GM12878 (cell line): ENCODE measurements around the gene SNX7. TPM values are rescaled to one million over a fixed set of nuclear protein-coding genes. Genes with fewer than 3 reads are reported as not detected.

Experiments used
- ATAC-seq: fragments of 200-7000 bp; cut with Tn5 transposase; 3 replicates; pipeline ENCODE4 v1.9.1; 2020; ENCODE audit warnings: mild to moderate bottlenecking, moderate library complexity
- BruUV-seq: library from RNA; stranded (reverse); fragments of 400-500 nt; replicated peaks from 2 replicates; lab custom pipeline; 2021; lab: Mats Ljungman, UMichigan
- CTCF ChIA-PET: fragments of 300-600 bp; sonication (Branson Sonifier 250); formaldehyde crosslinking; extraction: SDS; loops from one replicate; lab custom pipeline; 2021; ENCODE audit warnings: inconsistent platforms; lab: Yijun Ruan, JAX
- POLR2A ChIA-PET: fragments of 350-600 bp; formaldehyde crosslinking; extraction: SDS; loops from one replicate; lab custom pipeline; 2021; ENCODE audit warnings: inconsistent platforms; lab: Charles Lee
- RAD21 ChIA-PET: fragments of 300-600 bp; sonication (Branson Sonifier 250); formaldehyde crosslinking; loops from one replicate; lab custom pipeline; 2023; ENCODE audit warnings: antibody characterized with exemption; ENCODE audit not compliant: unreplicated experiment; lab: Charles Lee
- SMC1A ChIA-PET: fragments of 300-600 bp; sonication (Branson Sonifier 250); formaldehyde crosslinking; loops from one replicate; lab custom pipeline; 2023; ENCODE audit not compliant: unreplicated experiment, uncharacterized antibody; lab: Charles Lee
- DNase-seq: peaks from one replicate; pipeline ENCODE4 v3.0.0-alpha.2; 2011; ENCODE audit warnings: low read depth, low spot score
- FAIRE-seq: peaks from 3 replicates; lab custom pipeline; 2011; peaks lifted over from hg19 to GRCh38; lab: Jason Lieb, UNC
- H2AFZ ChIP-seq: 2 replicates; pipeline ENCODE4 v1.6.0; 2011; ENCODE audit warnings: low read depth, low read length, control low read depth; ENCODE audit not compliant: control insufficient read depth
- H3K27ac ChIP-seq: 2 replicates; pipeline ENCODE4 v1.5.1; 2011; ENCODE audit warnings: control low read depth; ENCODE audit not compliant: control insufficient read depth, insufficient read depth
- H3K27me3 ChIP-seq, 2 experiments: replicated peaks in 1 of 2; 2 replicates each; pipeline versions ENCODE4 v1.6.0 to v1.6.1; 2011; ENCODE audit warnings: low read length in 1 of 2; ENCODE audit not compliant: control insufficient read depth in 2 of 2, insufficient read depth in 2 of 2
- H3K36me3 ChIP-seq, 2 experiments: 2 replicates each; pipeline ENCODE4 v1.5.1; 2011; ENCODE audit warnings: low read length in 1 of 2; ENCODE audit not compliant: control insufficient read depth in 2 of 2, insufficient read depth in 2 of 2
- H3K4me1 ChIP-seq: 2 replicates; pipeline ENCODE4 v1.6.1; 2011; ENCODE audit warnings: mild to moderate bottlenecking, low read length, moderate library complexity, mixed read lengths; ENCODE audit not compliant: control insufficient read depth, insufficient read depth
- H3K4me2 ChIP-seq: 2 replicates; pipeline ENCODE4 v1.6.0; 2011; ENCODE audit warnings: control low read depth; ENCODE audit not compliant: control insufficient read depth, insufficient read depth
- H3K4me3 ChIP-seq: fragments of 200-600 bp; sonication (generic); 2 replicates; pipeline ENCODE4 v1.5.1; 2016
- H3K79me2 ChIP-seq: 2 replicates; pipeline ENCODE4 v1.6.0; 2011; ENCODE audit warnings: low read length; ENCODE audit not compliant: control insufficient read depth, insufficient read depth
- H3K9ac ChIP-seq: 2 replicates; pipeline ENCODE4 v1.8.0; 2011; ENCODE audit warnings: low read length, control low read depth, mixed read lengths; ENCODE audit not compliant: control insufficient read depth, insufficient read depth
- H3K9me3 ChIP-seq: replicated peaks from 3 replicates; pipeline ENCODE4 v1.5.1; 2011; ENCODE audit warnings: mild to moderate bottlenecking, low read length; ENCODE audit not compliant: control insufficient read depth, insufficient read depth
- H4K20me1 ChIP-seq: 2 replicates; pipeline ENCODE4 v1.6.0; 2011; ENCODE audit not compliant: control insufficient read depth, insufficient read depth
- CEBPZ ChIP-seq: fragments of 150-350 bp; IDR thresholded peaks from 2 replicates; pipeline ENCODE4 v1.6.1; 2016; ENCODE audit warnings: low read depth, low read length
- CHD1 ChIP-seq: IDR thresholded peaks from 2 replicates; pipeline ENCODE4 v1.6.1; 2012; ENCODE audit warnings: low read depth, low read length, improper control_type of control experiment
- CREB1 ChIP-seq: IDR thresholded peaks from 2 replicates; pipeline ENCODE4 v1.6.1; 2012; ENCODE audit warnings: low read depth, mild to moderate bottlenecking, inconsistent platforms
- E4F1 ChIP-seq: fragments of 450-650 bp; IDR thresholded peaks from 2 replicates; pipeline ENCODE4 v1.6.1; 2018; ENCODE audit warnings: borderline replicate concordance, mild to moderate bottlenecking; ENCODE audit not compliant: partially characterized antibody
- FOXM1 ChIP-seq: IDR thresholded peaks from 2 replicates; pipeline ENCODE4 v1.6.1; 2012; ENCODE audit warnings: low read depth, mild to moderate bottlenecking, inconsistent platforms, low read length, moderate library complexity
- PBX3 ChIP-seq: IDR thresholded peaks from 2 replicates; pipeline ENCODE4 v1.6.1; 2011; ENCODE audit warnings: mild to moderate bottlenecking, low read depth, low read length, moderate library complexity; ENCODE audit not compliant: insufficient replicate concordance
- RBBP5 ChIP-seq: fragments of 200-600 bp; sonication (generic); conservative IDR thresholded peaks from 2 replicates; pipeline ENCODE4 v1.6.1; 2016
- RELA ChIP-seq: fragments of 450-650 bp; IDR thresholded peaks from 2 replicates; pipeline ENCODE4 v1.8.0; 2014; ENCODE audit warnings: borderline replicate concordance; ENCODE audit not compliant: partially characterized antibody
- REST ChIP-seq: IDR thresholded peaks from 2 replicates; pipeline ENCODE4 v1.6.1; 2012; ENCODE audit warnings: mild to moderate bottlenecking, low read depth, low read length
- SP1 ChIP-seq: IDR thresholded peaks from one replicate; pipeline ENCODE4 v1.6.1; 2011; ENCODE audit warnings: low read depth, low read length
- SREBF2 ChIP-seq: IDR thresholded peaks from 2 replicates; pipeline ENCODE4 v1.6.1; 2012; ENCODE audit warnings: mild to moderate bottlenecking, low read length
- TBL1XR1 ChIP-seq: IDR thresholded peaks from 2 replicates; pipeline ENCODE4 v1.6.1; 2012; ENCODE audit warnings: low read depth, low read length, improper control_type of control experiment
- WRNIP1 ChIP-seq: IDR thresholded peaks from 2 replicates; pipeline ENCODE4 v1.6.1; 2011; ENCODE audit warnings: low read depth, low read length, improper control_type of control experiment, borderline replicate concordance
- ZNF622 ChIP-seq: fragments of 450-650 bp; IDR thresholded peaks from 2 replicates; pipeline ENCODE4 v1.6.1; 2017; ENCODE audit warnings: mild to moderate bottlenecking, inconsistent platforms
- WGBS: methylation state at CpG from one replicate; pipeline ENCODE4 v1.1.6; 2016; ENCODE audit warnings: low lambda C conversion rate; ENCODE audit not compliant: insufficient replicate concordance, insufficient coverage; ENCODE audit errors: missing lambda C conversion rate; 5-methylcytosine and 5-hydroxymethylcytosine counted together
- in situ Hi-C: fragments of 300-500 bp; cut with MboI; formaldehyde crosslinking; loops from 9 replicates; pipeline ENCODE4 v1.14.3; 2018; ENCODE audit warnings: mixed read lengths
- intact Hi-C: fragments of 100-400 bp; cut with micrococcal nuclease; formaldehyde crosslinking; loops from one replicate; pipeline ENCODE4 v1.14.2; 2022; ENCODE audit not compliant: unreplicated experiment
- polyA plus RNA-seq, 11 experiments: library from polyadenylated mRNA; depleted of rRNA in 4 of 11; unstranded in 6 of 11; stranded (reverse) in 5 of 11; fragments of >200 nt; fragmentation: Nextera tagmentation in 4 of 11; fragmentation: Illumina TruSeq in 1 of 11; extraction: Ambion mirVana in 4 of 11; extraction: Trizol in 1 of 11; gene quantifications; 1 replicate in 1 of 11; 2 replicates in 10 of 11; pipeline versions ENCODE4 v1.2.1 to v1.2.3, GENCODE V29; 2011 to 2016; ENCODE audit warnings: inconsistent platforms in 2 of 11, missing spikeins in 2 of 11, low read depth in 1 of 11
- total RNA-seq, 4 experiments: library from RNA; depleted of rRNA in 3 of 4; stranded (reverse); fragments of >200 nt in 3 of 4; fragmentation: Illumina TruSeq in 1 of 4; extraction: Trizol in 1 of 4; gene quantifications; 2 replicates each; pipeline versions ENCODE4 v1.2.1 to v1.2.3, GENCODE V29; 2013 to 2021

SNX7 gene
- total and polyA plus RNA-seq, 10 of the 15 experiments (the other 5 are each of a cell fraction or from before 2014, with no cell fraction given): 0.23 to 0.82 (median 0.34) TPM

- ChIA-PET RAD21 (no interaction called here), POLR2A (no interaction called here), CTCF (interaction anchor here (1.0 kb wide), 1 partner anchor 11 kb away, joined by 3 read pairs; no protein-coding TSS in a partner anchor), SMC1A (interaction anchor here (1.2 kb wide), 2 partner anchors 26 to 53 kb away, joined by 3 read pairs; no protein-coding TSS in a partner anchor)
- Histone ChIP-seq H4K20me1 (no peaks in the 10 kb centered on the region), H3K9me3 (no peaks in the 10 kb centered on the region), H2AFZ (no peak overlapping the region), H3K27me3 (no peaks in the 10 kb centered on the region; a peak in 2 of 4 replicates), H3K4me3 (no peak overlapping the region), H3K9ac (no peak overlapping the region), H3K4me2 (no peak overlapping the region), H3K36me3 (no peaks in the 10 kb centered on the region), H3K4me1 (no peaks in the 10 kb centered on the region), H3K79me2 (no peaks in the 10 kb centered on the region), H3K27ac (no peak overlapping the region)
- ATAC-seq (no peak), FAIRE-seq (no peak), DNase-seq (no peak)
- intact Hi-C loops: no loop called here
- WGBS: 0% methylated on average over 1 of the region's 1 CpG
- TF ChIP-seq CREB1 (no peak), SREBF2 (no peak), PBX3 (no peak), RELA (no peak), RBBP5 (no peak), ZNF622 (no peak), SP1 (no peak), E4F1 (no peak), CHD1 (no peak), TBL1XR1 (no peak), WRNIP1 (no peak), CEBPZ (no peak), REST (no peak), FOXM1 (no peak)
- in situ Hi-C loops: no loop called here
- BruUV-seq: no TSS peak
Observed at GRCh38 chr1:98741164-98741563, 79.6 kb downstream of the SNX7 start.
